HepG2 (cell line): ENCODE measurements around the gene AQP5. TPM values are rescaled to one million over a fixed set of nuclear protein-coding genes. Genes with fewer than 3 reads are reported as not detected.

ENCODE experiments used
- ATAC-seq: fragments of 200-7000 bp; cut with Tn5 transposase; 3 replicates; pipeline ENCODE4 v1.9.1; 2020; ENCODE audit warnings: mild to moderate bottlenecking, moderate library complexity
- BruUV-seq: library from RNA; stranded (reverse); fragments of 400-500 nt; replicated peaks from 2 replicates; lab custom pipeline; 2021; lab: Mats Ljungman, UMichigan
- CTCF ChIA-PET: fragments of 300-600 bp; formaldehyde crosslinking; extraction: SDS; loops from one replicate; lab custom pipeline; 2021; ENCODE audit warnings: low total read pairs, inconsistent platforms, low intra/inter-chr PET ratio; lab: Yijun Ruan, JAX
- POLR2A ChIA-PET: fragments of 350-600 bp; sonication (Branson Sonifier 250); formaldehyde crosslinking; loops from one replicate; lab custom pipeline; 2020; ENCODE audit warnings: antibody characterized with exemption, inconsistent platforms; lab: Yijun Ruan, JAX
- DNase-seq: peaks from one replicate; pipeline ENCODE4 v3.0.0-alpha.2; 2015; ENCODE audit warnings: low spot score
- FAIRE-seq: peaks from 3 replicates; lab custom pipeline; 2011; peaks lifted over from hg19 to GRCh38; lab: Jason Lieb, UNC
- H2AFZ ChIP-seq: one replicate; pipeline ENCODE4 v1.6.1; 2011; ENCODE audit warnings: low read length, inconsistent platforms
- H3K27ac ChIP-seq: fragments of 300-600 bp; 3 replicates; pipeline ENCODE4 v1.8.0; 2011; ENCODE audit warnings: mixed run types, mild to moderate bottlenecking, mixed read lengths, low read length, inconsistent platforms; ENCODE audit not compliant: insufficient read depth; ENCODE audit errors: extremely low read length
- H3K27me3 ChIP-seq, 2 experiments: fragments of 200-600 bp in 1 of 2; 2 replicates in 1 of 2; 3 replicates in 1 of 2; pipeline versions ENCODE4 v1.6.0 to v1.8.0; 2011; ENCODE audit warnings: low read length in 2 of 2, mild to moderate bottlenecking in 2 of 2, moderate library complexity in 2 of 2, inconsistent platforms in 1 of 2; ENCODE audit not compliant: insufficient read depth in 2 of 2, control insufficient read depth in 1 of 2
- H3K36me3 ChIP-seq, 2 experiments: fragments of 200-600 bp in 1 of 2; replicated peaks in 1 of 2; 2 replicates in 1 of 2; 3 replicates in 1 of 2; pipeline versions ENCODE4 v1.5.1 to v1.8.0; 2011; ENCODE audit warnings: low read length in 2 of 2, inconsistent platforms in 1 of 2; ENCODE audit not compliant: insufficient read depth in 2 of 2, control insufficient read depth in 1 of 2
- H3K4me1 ChIP-seq: 2 replicates; pipeline ENCODE4 v1.5.1; 2012; ENCODE audit warnings: low read length, inconsistent platforms; ENCODE audit not compliant: insufficient read depth
- H3K4me2 ChIP-seq: 2 replicates; pipeline ENCODE4 v1.6.0; 2011; ENCODE audit warnings: low read depth, low read length, inconsistent platforms
- H3K4me3 ChIP-seq, 3 experiments: fragments of 200-600 bp in 1 of 3; sonication (generic), shearing (Covaris generic) in 1 of 3; replicated peaks in 1 of 3; 2 replicates each; pipeline ENCODE4 v1.5.1; 2011 to 2016; ENCODE audit warnings: low read length in 3 of 3, inconsistent platforms in 2 of 3, low read depth in 2 of 3, mild to moderate bottlenecking in 2 of 3, control low read depth in 1 of 3, mixed read lengths in 1 of 3; ENCODE audit not compliant: insufficient read depth in 1 of 3
- H3K79me2 ChIP-seq: one replicate; pipeline ENCODE4 v1.6.1; 2011; ENCODE audit warnings: low read length, inconsistent platforms; ENCODE audit not compliant: insufficient read depth
- H3K9ac ChIP-seq: 2 replicates; pipeline ENCODE4 v1.6.0; 2011; ENCODE audit warnings: mild to moderate bottlenecking, low read depth, low read length, inconsistent platforms; ENCODE audit not compliant: insufficient read depth
- H3K9me3 ChIP-seq: 2 replicates; pipeline ENCODE4 v1.5.1; 2012; ENCODE audit warnings: mild to moderate bottlenecking, low read length
- H4K20me1 ChIP-seq: 2 replicates; pipeline ENCODE4 v1.6.0; 2011; ENCODE audit warnings: inconsistent platforms, mild to moderate bottlenecking, low read length, moderate library complexity; ENCODE audit not compliant: insufficient read depth
- GFI1 ChIP-seq: sonication (generic); formaldehyde crosslinking; IDR thresholded peaks from 2 replicates; pipeline ENCODE4 v1.5.0; 2020; ENCODE audit warnings: missing genetic modification reagents, mild to moderate bottlenecking, borderline replicate concordance
- HHEX ChIP-seq: IDR thresholded peaks from 2 replicates; pipeline ENCODE4 v1.6.1; 2016; ENCODE audit warnings: control low read depth
- JUNB ChIP-seq: sonication (generic); formaldehyde crosslinking; IDR thresholded peaks from 2 replicates; pipeline ENCODE4 v1.8.0; 2022; ENCODE audit warnings: missing genetic modification reagents, mild to moderate bottlenecking, borderline replicate concordance
- MTF2 ChIP-seq: sonication (generic); formaldehyde crosslinking; IDR thresholded peaks from 2 replicates; pipeline ENCODE4 v1.5.0; 2020; ENCODE audit warnings: missing genetic modification reagents, borderline replicate concordance
- NFATC3 ChIP-seq: sonication (generic); formaldehyde crosslinking; IDR thresholded peaks from 2 replicates; pipeline ENCODE4 v1.5.1; 2020; ENCODE audit warnings: mild to moderate bottlenecking, missing genetic modification reagents
- NR0B2 ChIP-seq: sonication (generic); formaldehyde crosslinking; IDR thresholded peaks from 2 replicates; pipeline ENCODE4 v1.4.0; 2020; ENCODE audit warnings: mild to moderate bottlenecking, missing genetic modification reagents
- RBFOX2 ChIP-seq: fragments of 200-400 bp; formaldehyde crosslinking; IDR thresholded peaks from 2 replicates; pipeline ENCODE4 v1.6.1; 2017; ENCODE audit warnings: low read depth, mild to moderate bottlenecking, low read length
- SATB2 ChIP-seq: sonication (generic); formaldehyde crosslinking; IDR thresholded peaks from 2 replicates; pipeline ENCODE4 v1.5.0; 2020; ENCODE audit warnings: missing genetic modification reagents
- SNAI1 ChIP-seq: sonication (generic); formaldehyde crosslinking; IDR thresholded peaks from 2 replicates; pipeline ENCODE4 v1.5.0; 2020; ENCODE audit warnings: mild to moderate bottlenecking, missing genetic modification reagents, borderline replicate concordance
- SOX13 ChIP-seq, 3 experiments: fragments of 450-650 bp in 1 of 3; sonication (generic) in 1 of 3; formaldehyde crosslinking in 1 of 3; IDR thresholded peaks in 2 of 3; conservative IDR thresholded peaks in 1 of 3; 2 replicates each; pipeline versions ENCODE4 v1.5.0 to v1.6.1; 2016 to 2020; ENCODE audit warnings: antibody characterized with exemption in 1 of 3, mild to moderate bottlenecking in 1 of 3, missing compliant biosample characterization in 1 of 3, missing genetic modification reagents in 1 of 3, moderate library complexity in 1 of 3
- ZNF280D ChIP-seq: sonication (generic); formaldehyde crosslinking; IDR thresholded peaks from 2 replicates; pipeline ENCODE4 v1.5.1; 2020; ENCODE audit warnings: mild to moderate bottlenecking, missing genetic modification reagents
- ZNF512 ChIP-seq: sonication (generic); formaldehyde crosslinking; IDR thresholded peaks from 2 replicates; pipeline ENCODE4 v1.4.0; 2020; ENCODE audit warnings: mild to moderate bottlenecking, missing genetic modification reagents
- ZNF549 ChIP-seq: sonication (generic); formaldehyde crosslinking; IDR thresholded peaks from 2 replicates; pipeline ENCODE4 v1.5.0; 2020; ENCODE audit warnings: missing genetic modification reagents
- WGBS: methylation state at CpG from one replicate; pipeline ENCODE4 v1.1.6; 2017; ENCODE audit warnings: low lambda C conversion rate; 5-methylcytosine and 5-hydroxymethylcytosine counted together
- in situ Hi-C: cut with HindIII; loops from 2 replicates; pipeline ENCODE4 v1.10.0; 2017; ENCODE audit warnings: low pct_unique_long_range_greater_than_20kb; ENCODE audit not compliant: extremely low pct_ligation_motif_present
- intact Hi-C: fragments of 100-400 bp; cut with micrococcal nuclease; formaldehyde crosslinking; loops from one replicate; pipeline ENCODE4 v1.10.0; 2022; ENCODE audit not compliant: unreplicated experiment
- polyA plus RNA-seq, 8 experiments: library from polyadenylated mRNA; depleted of rRNA in 3 of 8; stranded (reverse) in 7 of 8; unstranded in 1 of 8; fragments of >200 nt; fragmentation: Illumina TruSeq in 4 of 8; extraction: Trizol in 4 of 8; gene quantifications; 2 replicates each; pipeline versions ENCODE4 v1.2.1 to v1.2.3, GENCODE V29; 2011 to 2016; ENCODE audit warnings: low read depth in 4 of 8, missing spikeins in 1 of 8, mixed read lengths in 1 of 8; ENCODE audit not compliant: insufficient read depth in 1 of 8
- total RNA-seq, 5 experiments: library from RNA; depleted of rRNA; stranded (reverse); fragments of >200 nt; fragmentation: Illumina TruSeq; extraction: Trizol; gene quantifications; 2 replicates each; pipeline ENCODE4 v1.2.3, GENCODE V29; 2016; ENCODE audit warnings: low read depth in 1 of 5

AQP5 gene
- total and polyA plus RNA-seq, 2 of the 13 experiments (the other 11 are each of a cell fraction or from before 2014, with no cell fraction given) = not detected

- no peak for TF ChIP-seq NR0B2 (CRISPR knock-in tag)
- TF ChIP-seq SNAI1 = no peak
These were observed 14.0 kb upstream of the AQP5 start (continued) for GRCh38 chr12:49947593-49948226.

GRCh38 chr12:49948866-49949845 is 12.5 kb upstream of the AQP5 start:
- Histone ChIP-seq H3K4me3 (no peak overlapping the region), H3K4me1 (peaks cover 18% of the 10 kb centered on the region), H3K79me2 (no peaks in the 10 kb centered on the region), H3K4me2 (no peak overlapping the region), H3K27ac (no peak overlapping the region), H3K9ac (no peak overlapping the region), H4K20me1 (no peaks in the 10 kb centered on the region), H3K27me3 (peaks cover 7 to 27% of the 10 kb centered on the region in 2 experiments; a peak in 3 of 5 replicates), H3K9me3 (no peaks in the 10 kb centered on the region), H2AFZ (no peak overlapping the region), H3K36me3 (no peaks in the 10 kb centered on the region)
- FAIRE-seq (no peak), ATAC-seq (no peak), DNase-seq (no peak)
- BruUV-seq = no TSS peak
- POLR2A ChIA-PET = no interaction called here
- WGBS = 58% methylated on average over 8 of the region's 13 CpGs
- in situ Hi-C loops (no loop called here), intact Hi-C loops (loop anchor here (10.0 kb wide), 1 partner anchor 84 kb away; no protein-coding TSS in a partner anchor)
- CTCF ChIA-PET = no interaction called here
- TF ChIP-seq RBFOX2 = no peak
- no peak for TF ChIP-seq MTF2
- no peak for TF ChIP-seq ZNF512 (CRISPR knock-in tag)
- TF ChIP-seq HHEX (CRISPR knock-in tag) = no peak
- TF ChIP-seq SOX13 (IDR thresholded peaks at IDR 0.05) = no peak
- TF ChIP-seq SOX13 (CRISPR knock-in tag; conservative IDR thresholded peaks at IDR 0.05 in 1 of 2, IDR thresholded peaks at IDR 0.05 in 1 of 2) = no peak
- no peak for TF ChIP-seq JUNB (CRISPR knock-in tag)
- TF ChIP-seq ZNF549 (CRISPR knock-in tag) = no peak
- no peak for TF ChIP-seq ZNF280D (CRISPR knock-in tag)
- TF ChIP-seq GFI1 (CRISPR knock-in tag) = no peak
- TF ChIP-seq SATB2 (CRISPR knock-in tag) = no peak
- TF ChIP-seq NFATC3 (CRISPR knock-in tag) = no peak
